K562 (cell line): Measurements from ENCODE around the gene DCST1.

ENCODE experiments used
- CTCF ChIP-seq, 3 experiments: IDR thresholded peaks in 2 of 3; conservative IDR thresholded peaks in 1 of 3; 2 replicates each; pipeline ENCODE4 v1.5.1; 2011 to 2012; ENCODE audit warnings: low read length in 3 of 3, mild to moderate bottlenecking in 3 of 3, control low read depth in 2 of 3, improper control_type of control experiment in 1 of 3, inconsistent platforms in 1 of 3, low read depth in 1 of 3, mixed read lengths in 1 of 3, moderate library complexity in 1 of 3; ENCODE audit not compliant: insufficient read depth in 2 of 3
- FOS ChIP-seq: IDR thresholded peaks from 3 replicates; pipeline ENCODE4 v1.6.1; 2011; ENCODE audit not compliant: insufficient read length; ENCODE audit errors: extremely low read depth
- HES1 ChIP-seq: fragments of 450-650 bp; IDR thresholded peaks from 2 replicates; pipeline ENCODE4 v1.6.1; 2016; ENCODE audit warnings: low read depth, mild to moderate bottlenecking, moderate library complexity
- JUN ChIP-seq, 2 experiments: sonication (generic) in 1 of 2; formaldehyde crosslinking in 1 of 2; IDR thresholded peaks; 2 replicates each; pipeline versions ENCODE4 v1.6.1 to v1.8.0; 2012 to 2022; ENCODE audit warnings: borderline replicate concordance in 2 of 2, mild to moderate bottlenecking in 2 of 2, improper control_type of control experiment in 1 of 2, low read depth in 1 of 2, low read length in 1 of 2, missing genetic modification reagents in 1 of 2
- JUND ChIP-seq, 2 experiments: IDR thresholded peaks; 2 replicates in 1 of 2; 3 replicates in 1 of 2; pipeline ENCODE4 v1.6.1; 2011; ENCODE audit warnings: borderline replicate concordance in 2 of 2, low read depth in 2 of 2, low read length in 2 of 2, improper control_type of control experiment in 1 of 2, missing biosample characterization in 1 of 2, missing genetic modification characterization in 1 of 2, missing genetic modification reagents in 1 of 2
- LARP7 ChIP-seq: fragments of 450-650 bp; IDR thresholded peaks from 2 replicates; pipeline ENCODE4 v1.6.1; 2016
- MED1 ChIP-seq: sonication (generic); formaldehyde crosslinking; IDR thresholded peaks from 2 replicates; pipeline ENCODE4 v1.8.1; 2023; ENCODE audit warnings: missing genetic modification reagents, borderline replicate concordance
- POLR2A ChIP-seq: fragments of 450-650 bp; conservative IDR thresholded peaks from 2 replicates; pipeline ENCODE4 v1.6.1; 2016
- POLR2H ChIP-seq: IDR thresholded peaks from 2 replicates; pipeline ENCODE4 v1.6.1; 2016; ENCODE audit warnings: missing genetic modification characterization, low read depth, mild to moderate bottlenecking, control low read depth, missing compliant biosample characterization, moderate library complexity
- RERE ChIP-seq: sonication (generic); formaldehyde crosslinking; IDR thresholded peaks from 2 replicates; pipeline ENCODE4 v1.8.0; 2023; ENCODE audit warnings: missing genetic modification reagents, mild to moderate bottlenecking, borderline replicate concordance
- SREBF2 ChIP-seq: sonication (generic); formaldehyde crosslinking; IDR thresholded peaks from 2 replicates; pipeline ENCODE4 v1.4.0; 2020; ENCODE audit warnings: mild to moderate bottlenecking, missing genetic modification reagents
- TF ChIP-seq, protein P1 (sequence below): fragments of 450-650 bp; IDR thresholded peaks from 2 replicates; pipeline ENCODE4 v1.6.1; 2016; ENCODE audit warnings: low read depth

- no peak for TF ChIP-seq POLR2A
- TF ChIP-seq, protein P1, sequence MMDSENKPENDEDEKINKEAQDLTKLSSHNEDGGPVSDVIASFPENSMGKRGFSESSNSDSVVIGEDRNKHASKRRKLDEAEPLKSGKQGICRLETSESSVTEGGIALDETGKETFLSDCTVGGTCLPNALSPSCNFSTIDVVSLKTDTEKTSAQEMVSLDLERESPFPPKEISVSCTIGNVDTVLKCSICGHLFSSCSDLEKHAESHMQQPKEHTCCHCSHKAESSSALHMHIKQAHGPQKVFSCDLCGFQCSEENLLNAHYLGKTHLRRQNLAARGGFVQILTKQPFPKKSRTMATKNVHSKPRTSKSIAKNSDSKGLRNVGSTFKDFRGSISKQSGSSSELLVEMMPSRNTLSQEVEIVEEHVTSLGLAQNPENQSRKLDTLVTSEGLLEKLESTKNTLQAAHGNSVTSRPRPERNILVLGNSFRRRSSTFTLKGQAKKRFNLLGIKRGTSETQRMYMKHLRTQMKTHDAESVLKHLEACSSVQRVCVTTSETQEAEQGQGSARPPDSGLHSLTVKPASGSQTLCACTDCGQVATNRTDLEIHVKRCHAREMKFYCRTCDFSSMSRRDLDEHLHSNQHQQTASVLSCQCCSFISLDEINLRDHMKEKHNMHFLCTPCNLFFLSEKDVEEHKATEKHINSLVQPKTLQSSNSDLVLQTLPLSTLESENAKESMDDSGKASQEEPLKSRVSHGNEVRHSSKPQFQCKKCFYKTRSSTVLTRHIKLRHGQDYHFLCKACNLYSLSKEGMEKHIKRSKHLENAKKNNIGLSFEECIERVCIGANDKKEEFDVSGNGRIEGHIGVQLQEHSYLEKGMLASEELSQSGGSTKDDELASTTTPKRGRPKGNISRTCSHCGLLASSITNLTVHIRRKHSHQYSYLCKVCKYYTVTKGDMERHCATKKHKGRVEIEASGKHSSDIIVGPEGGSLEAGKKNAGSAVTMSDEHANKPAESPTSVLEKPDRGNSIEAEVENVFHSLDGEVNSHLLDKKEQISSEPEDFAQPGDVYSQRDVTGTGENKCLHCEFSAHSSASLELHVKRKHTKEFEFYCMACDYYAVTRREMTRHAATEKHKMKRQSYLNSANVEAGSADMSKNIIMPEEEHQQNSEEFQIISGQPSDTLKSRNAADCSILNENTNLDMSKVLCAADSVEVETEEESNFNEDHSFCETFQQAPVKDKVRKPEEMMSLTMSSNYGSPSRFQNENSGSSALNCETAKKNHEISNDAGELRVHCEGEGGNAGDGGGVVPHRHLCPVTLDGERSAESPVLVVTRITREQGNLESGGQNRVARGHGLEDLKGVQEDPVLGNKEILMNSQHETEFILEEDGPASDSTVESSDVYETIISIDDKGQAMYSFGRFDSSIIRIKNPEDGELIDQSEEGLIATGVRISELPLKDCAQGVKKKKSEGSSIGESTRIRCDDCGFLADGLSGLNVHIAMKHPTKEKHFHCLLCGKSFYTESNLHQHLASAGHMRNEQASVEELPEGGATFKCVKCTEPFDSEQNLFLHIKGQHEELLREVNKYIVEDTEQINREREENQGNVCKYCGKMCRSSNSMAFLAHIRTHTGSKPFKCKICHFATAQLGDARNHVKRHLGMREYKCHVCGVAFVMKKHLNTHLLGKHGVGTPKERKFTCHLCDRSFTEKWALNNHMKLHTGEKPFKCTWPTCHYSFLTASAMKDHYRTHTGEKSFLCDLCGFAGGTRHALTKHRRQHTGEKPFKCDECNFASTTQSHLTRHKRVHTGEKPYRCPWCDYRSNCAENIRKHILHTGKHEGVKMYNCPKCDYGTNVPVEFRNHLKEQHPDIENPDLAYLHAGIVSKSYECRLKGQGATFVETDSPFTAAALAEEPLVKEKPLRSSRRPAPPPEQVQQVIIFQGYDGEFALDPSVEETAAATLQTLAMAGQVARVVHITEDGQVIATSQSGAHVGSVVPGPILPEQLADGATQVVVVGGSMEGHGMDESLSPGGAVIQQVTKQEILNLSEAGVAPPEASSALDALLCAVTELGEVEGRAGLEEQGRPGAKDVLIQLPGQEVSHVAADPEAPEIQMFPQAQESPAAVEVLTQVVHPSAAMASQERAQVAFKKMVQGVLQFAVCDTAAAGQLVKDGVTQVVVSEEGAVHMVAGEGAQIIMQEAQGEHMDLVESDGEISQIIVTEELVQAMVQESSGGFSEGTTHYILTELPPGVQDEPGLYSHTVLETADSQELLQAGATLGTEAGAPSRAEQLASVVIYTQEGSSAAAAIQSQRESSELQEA, result no peak
- no peak for TF ChIP-seq JUND (IDR thresholded peaks at IDR 0.05; ENCODE audit: borderline replicate concordance, low read depth, low read length)
- TF ChIP-seq JUND (tag; IDR thresholded peaks at IDR 0.05; ENCODE audit: borderline replicate concordance, low read depth, low read length), result no peak
- TF ChIP-seq HES1, result no peak
- TF ChIP-seq RERE, result no peak
- no peak for TF ChIP-seq JUN (IDR thresholded peaks at IDR 0.05; ENCODE audit: borderline replicate concordance, low read depth, low read length)
- TF ChIP-seq JUN (CRISPR knock-in tag; IDR thresholded peaks at IDR 0.05; ENCODE audit: borderline replicate concordance), result no peak
- no peak for TF ChIP-seq CTCF (IDR thresholded peaks at IDR 0.05 in 2 of 3, conservative IDR thresholded peaks at IDR 0.05 in 1 of 3; ENCODE audit: insufficient read depth in 2 of 3, low read depth in 1 of 3, low read length in 3 of 3)
- TF ChIP-seq LARP7, result no peak
- TF ChIP-seq FOS, result no peak
- no peak for TF ChIP-seq POLR2H
- TF ChIP-seq SREBF2 (CRISPR knock-in tag), result no peak
- TF ChIP-seq MED1, result no peak
Observed at GRCh38 chr1:155030899-155031298, 2.7 kb upstream of the DCST1 start.
